ENCODE measurements around the gene RAMAC.
"Not testable (repeated sequence)": the region's sequence is repeated elsewhere in the genome, so short reads cannot be mapped to it uniquely, and the experiment has no call there.

Gene RAMAC

DNA sequence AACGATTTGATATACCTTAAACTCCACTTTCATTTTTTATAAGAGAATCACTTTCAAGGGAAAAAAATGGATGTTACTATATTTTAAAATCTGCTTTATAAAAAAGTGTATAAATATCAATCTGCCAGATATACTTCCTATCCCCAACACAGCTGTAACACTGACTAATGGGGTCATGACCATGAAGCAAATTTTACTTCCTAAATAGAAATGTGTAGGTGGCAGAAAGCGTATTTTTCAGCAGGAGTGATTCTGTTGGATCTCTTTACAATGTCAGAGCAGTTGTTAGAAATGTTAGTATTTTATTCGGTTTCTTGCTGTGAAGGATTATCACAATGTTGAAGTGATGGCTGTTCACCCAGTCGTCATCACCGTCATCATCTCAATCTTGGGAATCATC lies 30.9 kb downstream of the RAMAC start:
- no peak for ATAC-seq
- no peaks in the 10 kb centered on the region for H3K9me3 Mint-ChIP-seq

DNA sequence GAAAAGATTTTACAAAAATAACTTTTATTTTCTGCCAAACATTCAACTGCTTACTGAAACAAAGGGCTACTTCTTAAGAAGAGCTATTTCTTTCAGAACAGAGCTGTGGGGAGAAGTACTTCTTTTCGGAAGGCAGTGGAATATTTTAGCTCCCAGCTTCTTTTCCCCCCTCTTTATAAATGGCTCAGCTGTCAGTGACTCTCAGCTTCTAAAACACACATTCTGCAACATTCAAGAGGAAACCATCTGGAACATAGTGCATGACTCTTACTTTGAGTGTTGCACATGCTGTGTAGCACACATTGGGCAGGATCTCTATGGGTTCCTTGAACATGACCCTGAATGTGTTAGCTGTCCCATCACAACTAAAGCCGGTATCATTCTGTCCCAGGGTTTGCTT lies 32.4 kb downstream of the RAMAC start:
- Mint-ChIP-seq H3K9me3 (no peaks in the 10 kb centered on the region), H3K4me3 (no peak overlapping the region), H3K27me3 (no peaks in the 10 kb centered on the region), H3K36me3 (peaks cover 24% of the 10 kb centered on the region), H3K4me1 (peaks cover 11% of the 10 kb centered on the region), H3K27ac (no peak overlapping the region)
- no peak for ATAC-seq

More for the DNA sequence above, 30.9 kb downstream of the RAMAC start:
- H3K4me1 Mint-ChIP-seq, result peaks cover 25% of the 10 kb centered on the region
- no peaks in the 10 kb centered on the region for H3K27me3 Mint-ChIP-seq
- no peak overlapping the region for H3K27ac Mint-ChIP-seq
- no peak overlapping the region for H3K4me3 Mint-ChIP-seq
- H3K36me3 Mint-ChIP-seq, result peaks cover 24% of the 10 kb centered on the region

DNA sequence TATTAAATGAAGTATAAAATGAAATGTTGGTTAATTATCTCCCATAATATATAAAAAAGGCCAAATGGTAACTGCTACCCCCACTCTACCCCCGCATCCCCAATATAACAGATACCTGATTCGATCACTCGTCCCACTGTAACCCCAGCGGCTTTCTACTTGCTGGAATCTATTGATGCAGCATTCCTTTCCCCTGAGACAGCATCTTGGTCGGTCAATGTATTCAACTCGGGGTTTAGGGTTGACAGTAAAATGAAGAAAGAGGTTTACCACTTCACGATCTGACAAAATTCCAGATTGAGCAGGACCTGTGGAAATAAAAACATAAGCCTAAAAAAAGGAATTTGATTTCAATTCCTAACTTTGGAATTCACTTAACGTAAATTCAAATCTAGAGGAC lies 44.0 kb downstream of the RAMAC start:
- no peak overlapping the region for H3K27ac Mint-ChIP-seq

DNA sequence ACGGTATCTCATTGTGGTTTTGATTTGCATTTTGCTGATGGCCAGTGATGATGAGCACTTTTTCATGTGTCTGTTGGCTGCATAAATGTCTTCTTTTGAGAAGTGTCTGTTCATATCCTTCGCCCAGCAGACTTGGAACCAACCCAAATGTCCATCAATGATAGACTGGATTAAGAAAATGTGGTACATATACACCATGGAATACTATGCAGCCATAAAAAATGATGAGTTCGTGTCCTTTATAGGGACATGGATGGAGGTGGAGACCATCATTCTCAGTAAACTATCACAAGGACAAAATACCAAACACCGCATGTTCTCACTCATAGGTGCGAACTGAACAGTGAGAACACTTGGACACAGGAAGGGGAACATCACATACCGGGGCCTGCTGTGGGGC lies 45.2 kb downstream of the RAMAC start:
- peaks cover 53% of the 10 kb centered on the region for H3K36me3 Mint-ChIP-seq
- H3K4me3 Mint-ChIP-seq, ATAC-seq, H3K9me3 Mint-ChIP-seq, H3K27ac Mint-ChIP-seq, H3K27me3 Mint-ChIP-seq: not testable (repeated sequence)
- H3K4me1 Mint-ChIP-seq, result peaks cover 11% of the 10 kb centered on the region

More for the DNA sequence above, 44.0 kb downstream of the RAMAC start:
- Mint-ChIP-seq H3K4me1 (peaks cover 4% of the 10 kb centered on the region), H3K4me3 (no peak overlapping the region), H3K36me3 (peaks cover 45% of the 10 kb centered on the region), H3K9me3 (peaks cover 3% of the 10 kb centered on the region), H3K27me3 (no peaks in the 10 kb centered on the region)
- no peak for ATAC-seq

DNA sequence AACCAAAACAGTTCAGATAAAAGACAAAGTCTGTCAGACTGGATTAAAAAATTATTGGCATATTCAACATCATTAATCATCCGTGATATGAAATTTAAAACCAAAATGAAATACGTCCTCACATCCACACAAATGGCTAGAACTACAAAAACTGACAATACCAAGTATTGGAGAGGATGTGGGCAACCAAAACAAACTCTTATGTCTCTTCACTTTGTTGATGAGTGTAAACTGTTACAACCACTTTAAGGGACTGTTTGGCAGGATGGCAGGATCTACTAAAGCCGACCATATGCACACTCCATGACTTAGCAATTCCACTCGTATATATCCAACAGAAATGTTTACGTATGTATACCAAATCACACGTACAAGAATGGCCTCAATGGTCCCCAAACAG lies 50.2 kb downstream of the RAMAC start:
- H3K9me3 Mint-ChIP-seq, result peaks cover 5% of the 10 kb centered on the region
- peaks cover 82% of the 10 kb centered on the region for H3K36me3 Mint-ChIP-seq
- ATAC-seq, result no peak
- H3K27ac Mint-ChIP-seq, result no peak overlapping the region
- no peak overlapping the region for H3K4me3 Mint-ChIP-seq
- H3K27me3 Mint-ChIP-seq, result no peaks in the 10 kb centered on the region
- peaks cover 40% of the 10 kb centered on the region for H3K4me1 Mint-ChIP-seq

DNA sequence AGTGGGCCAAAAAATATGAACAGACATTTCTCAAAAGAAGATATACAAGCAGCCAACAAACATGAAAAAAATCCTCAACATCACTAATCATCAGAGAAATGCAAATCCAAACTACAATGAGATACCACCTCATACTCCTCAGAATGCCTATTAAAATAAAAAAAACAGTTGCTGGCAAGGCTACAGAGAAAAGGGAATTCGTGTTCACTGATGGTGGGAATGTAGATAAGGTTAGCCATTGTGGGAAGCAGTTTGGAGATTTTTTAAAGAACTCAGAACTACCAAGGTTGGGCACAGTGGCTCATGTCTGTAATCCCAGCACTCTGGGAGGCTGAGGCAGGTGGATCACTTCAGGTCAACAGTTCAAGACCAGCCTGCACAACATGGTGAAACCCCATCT lies 53.2 kb downstream of the RAMAC start:
- Mint-ChIP-seq H3K4me3 (no peak overlapping the region), H3K27ac (no peak overlapping the region), H3K27me3 (no peaks in the 10 kb centered on the region), H3K4me1 (peaks cover 45% of the 10 kb centered on the region), H3K9me3 (peaks cover 3% of the 10 kb centered on the region), H3K36me3 (peaks cover 85% of the 10 kb centered on the region)
- no peak for ATAC-seq

All from stimulated activated memory B cell treated with anti-CD40 and anti-IgM and Interleukin-4, amounts not matched to agents 10 μg/mL and 1 μg/mL and 100 μg/mL, for 72 hours (primary cell).